ENCODE measurements around the gene KCNA10.

KCNA10 gene

DNA sequence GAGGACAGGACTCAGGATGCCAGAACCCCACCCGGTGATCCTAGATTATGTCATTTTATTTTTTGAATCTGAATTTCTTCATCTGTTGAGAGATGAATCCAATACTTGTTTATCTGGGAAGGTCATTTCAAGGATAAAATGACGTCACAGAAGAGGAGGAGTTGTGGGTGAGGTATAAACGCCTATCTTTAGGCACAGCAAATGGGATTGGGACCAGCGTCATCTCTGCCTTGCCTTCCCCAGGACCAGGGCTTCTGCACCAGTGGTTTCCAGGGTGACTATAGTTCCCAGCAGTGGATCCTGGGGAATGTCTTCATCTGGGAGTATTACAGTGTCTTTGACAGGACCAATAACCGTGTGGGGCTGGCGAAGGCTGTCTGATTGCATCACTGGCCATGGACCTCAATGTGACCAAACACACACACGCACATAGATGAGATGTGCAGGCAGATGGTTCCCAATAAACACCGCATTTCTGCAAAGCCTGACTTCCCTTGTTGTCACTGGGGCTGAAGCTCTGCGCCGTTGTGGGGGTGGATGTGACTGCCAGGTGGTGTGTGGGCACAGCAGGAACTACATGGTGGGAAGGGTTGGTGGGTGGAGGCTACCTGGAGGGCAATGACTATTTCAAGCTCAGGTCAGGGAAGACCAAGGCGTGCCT is 28.1 kb downstream of the KCNA10 start:
- TF ChIP-seq, protein P1, sequence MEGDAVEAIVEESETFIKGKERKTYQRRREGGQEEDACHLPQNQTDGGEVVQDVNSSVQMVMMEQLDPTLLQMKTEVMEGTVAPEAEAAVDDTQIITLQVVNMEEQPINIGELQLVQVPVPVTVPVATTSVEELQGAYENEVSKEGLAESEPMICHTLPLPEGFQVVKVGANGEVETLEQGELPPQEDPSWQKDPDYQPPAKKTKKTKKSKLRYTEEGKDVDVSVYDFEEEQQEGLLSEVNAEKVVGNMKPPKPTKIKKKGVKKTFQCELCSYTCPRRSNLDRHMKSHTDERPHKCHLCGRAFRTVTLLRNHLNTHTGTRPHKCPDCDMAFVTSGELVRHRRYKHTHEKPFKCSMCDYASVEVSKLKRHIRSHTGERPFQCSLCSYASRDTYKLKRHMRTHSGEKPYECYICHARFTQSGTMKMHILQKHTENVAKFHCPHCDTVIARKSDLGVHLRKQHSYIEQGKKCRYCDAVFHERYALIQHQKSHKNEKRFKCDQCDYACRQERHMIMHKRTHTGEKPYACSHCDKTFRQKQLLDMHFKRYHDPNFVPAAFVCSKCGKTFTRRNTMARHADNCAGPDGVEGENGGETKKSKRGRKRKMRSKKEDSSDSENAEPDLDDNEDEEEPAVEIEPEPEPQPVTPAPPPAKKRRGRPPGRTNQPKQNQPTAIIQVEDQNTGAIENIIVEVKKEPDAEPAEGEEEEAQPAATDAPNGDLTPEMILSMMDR (IDR thresholded peaks at IDR 0.05; ENCODE audit: borderline replicate concordance, control extremely low read depth, extremely low read depth, insufficient read depth, missing control alignments) = no peak
- no peak for DNase-seq (ENCODE audit: low spot score)
- in situ Hi-C loops (cut with MboI; ENCODE audit: low sequenced_read_pairs, unreplicated experiment) = no loop called here

DNA sequence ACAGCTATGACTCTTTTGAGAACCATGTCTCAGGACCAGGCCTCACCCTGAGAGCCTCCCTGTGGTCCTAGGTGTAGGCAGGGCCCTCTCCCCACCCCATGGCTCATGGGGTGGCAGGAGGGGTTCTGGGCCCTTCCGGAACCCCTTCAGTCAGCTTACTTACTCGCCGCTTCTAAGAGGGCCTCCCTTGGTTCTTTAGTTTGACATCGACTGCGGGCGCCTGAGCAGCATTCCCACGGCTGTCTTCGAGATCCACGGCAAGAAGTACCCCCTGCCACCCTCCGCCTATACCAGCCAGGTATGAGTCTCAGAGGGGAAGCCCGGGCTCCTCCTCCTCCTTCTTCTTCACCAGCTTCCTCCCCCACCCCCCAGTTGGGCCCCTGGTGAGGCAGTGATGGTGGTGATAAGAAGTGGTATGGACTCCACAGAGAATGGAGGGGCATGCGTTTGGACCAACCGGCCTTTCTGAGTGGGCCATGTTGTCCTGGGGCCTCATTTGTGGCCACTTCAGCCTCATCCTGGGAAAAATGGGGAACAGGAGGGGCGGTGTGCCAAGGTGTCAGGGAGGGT is 28.9 kb downstream of the KCNA10 start:
- DNase-seq (ENCODE audit: low spot score) = no peak
- TF ChIP-seq, protein P1 (IDR thresholded peaks at IDR 0.05; ENCODE audit: borderline replicate concordance, control extremely low read depth, extremely low read depth, insufficient read depth, missing control alignments) = no peak
- in situ Hi-C loops (cut with MboI; ENCODE audit: low sequenced_read_pairs, unreplicated experiment) = no loop called here

DNA sequence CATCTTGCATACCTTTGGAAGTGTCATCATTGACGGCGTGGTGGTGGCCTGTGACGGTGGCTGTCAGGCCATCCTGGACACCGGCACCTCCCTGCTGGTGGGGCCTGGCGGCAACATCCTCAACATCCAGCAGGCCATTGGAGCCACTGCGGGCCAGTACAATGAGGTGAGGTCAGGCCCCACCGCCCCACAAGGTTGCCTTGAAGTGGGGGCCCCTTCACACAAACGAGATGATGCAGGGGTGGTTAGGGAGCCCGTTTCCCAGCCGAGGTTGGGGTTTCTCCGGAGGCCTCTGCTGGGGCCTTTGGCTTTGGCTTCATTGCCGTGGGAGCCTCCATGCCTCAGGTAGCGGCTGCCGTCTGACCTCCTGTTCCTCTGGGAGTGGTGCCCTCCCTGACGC is 29.6 kb downstream of the KCNA10 start:
- TF ChIP-seq, protein P1 (IDR thresholded peaks at IDR 0.05; ENCODE audit: borderline replicate concordance, control extremely low read depth, extremely low read depth, insufficient read depth, missing control alignments) = no peak
- in situ Hi-C loops (cut with MboI; ENCODE audit: low sequenced_read_pairs, unreplicated experiment) = no loop called here
- DNase-seq (ENCODE audit: low spot score) = no peak

DNA sequence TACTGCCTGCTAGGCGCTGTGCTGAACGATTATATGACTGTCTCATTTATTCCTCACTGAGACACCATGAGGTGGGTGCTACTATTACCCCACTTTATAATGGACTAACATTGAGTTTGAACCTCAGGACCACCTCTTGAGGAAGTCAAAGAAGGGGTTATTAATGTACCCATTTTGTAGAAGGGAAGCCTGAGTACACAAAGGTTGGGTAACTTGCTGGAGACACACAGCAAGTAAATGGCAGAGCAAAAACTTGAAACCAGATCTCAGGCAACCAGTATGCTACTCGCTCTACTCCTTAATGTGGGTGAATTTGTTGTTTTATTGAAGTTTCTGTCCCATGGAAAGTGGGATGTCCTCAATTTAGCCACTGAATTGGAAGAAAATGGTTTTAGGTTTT is 30.1 kb downstream of the KCNA10 start:
- in situ Hi-C loops (cut with MboI; ENCODE audit: low sequenced_read_pairs, unreplicated experiment) = no loop called here
- TF ChIP-seq, protein P1 (IDR thresholded peaks at IDR 0.05; ENCODE audit: borderline replicate concordance, control extremely low read depth, extremely low read depth, insufficient read depth, missing control alignments) = no peak
- DNase-seq (ENCODE audit: low spot score) = no peak

DNA sequence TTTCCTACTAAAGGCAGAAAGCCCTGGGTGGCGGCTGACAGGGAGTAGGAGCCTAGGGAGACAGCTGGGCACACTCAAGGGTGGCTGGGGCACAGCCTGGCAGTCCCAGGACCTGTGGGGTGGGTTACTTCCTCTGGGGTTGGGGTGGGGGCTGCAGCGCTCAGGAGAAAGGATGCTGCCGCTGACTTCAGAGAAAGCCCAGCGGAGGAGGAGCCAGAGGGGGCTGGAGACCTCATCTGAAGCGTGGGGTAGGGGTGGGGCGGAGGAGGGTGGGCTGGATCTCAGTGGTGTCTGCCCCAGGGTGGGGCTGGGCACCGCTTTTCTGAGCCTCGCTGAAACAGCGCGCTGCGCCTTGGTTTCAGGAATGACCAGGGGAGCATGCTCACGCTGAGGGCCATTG is 30.8 kb downstream of the KCNA10 start:
- in situ Hi-C loops (cut with MboI; ENCODE audit: low sequenced_read_pairs, unreplicated experiment) = no loop called here
- DNase-seq (ENCODE audit: low spot score) = no peak
- TF ChIP-seq, protein P1 (IDR thresholded peaks at IDR 0.05; ENCODE audit: borderline replicate concordance, control extremely low read depth, extremely low read depth, insufficient read depth, missing control alignments) = no peak

DNA sequence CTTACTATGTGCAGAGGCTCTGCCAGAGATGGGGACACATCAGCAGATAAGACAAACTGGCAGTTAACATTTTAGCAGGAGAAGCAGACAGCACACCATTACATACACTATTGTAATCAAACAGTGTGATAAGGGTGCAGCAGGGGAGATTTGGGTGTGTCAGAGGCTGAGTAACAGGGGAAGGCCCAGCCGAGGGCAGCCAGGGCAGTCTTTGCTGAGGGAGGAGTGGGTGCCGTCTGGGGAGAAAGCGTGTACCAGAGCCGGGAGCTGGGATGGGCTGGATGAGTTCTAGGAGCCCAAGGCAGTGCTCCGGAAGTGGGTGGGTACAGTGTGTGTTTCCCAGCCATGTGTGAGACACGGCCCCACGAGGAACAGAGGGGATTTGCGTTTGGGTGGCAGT is 31.2 kb downstream of the KCNA10 start:
- no peak for DNase-seq (ENCODE audit: low spot score)
- TF ChIP-seq, protein P1 (IDR thresholded peaks at IDR 0.05; ENCODE audit: borderline replicate concordance, control extremely low read depth, extremely low read depth, insufficient read depth, missing control alignments) = no peak
- in situ Hi-C loops (cut with MboI; ENCODE audit: low sequenced_read_pairs, unreplicated experiment) = no loop called here
